Ovary (tissue), 9 donors: ENCODE results near the gene SLC2A10. TPM values are rescaled to one million over a fixed set of nuclear protein-coding genes. Genes with fewer than 3 reads are reported as not detected.

ENCODE experiments used
- DNase-seq, 5 donors: peaks; one replicate each; pipeline ENCODE4 v3.0.0-alpha.2; 2019 to 2020
- H3K27ac ChIP-seq, 2 donors: fragments of 200-600 bp; one replicate each; pipeline versions ENCODE4 v1.5.1 to v1.8.0; 2019 to 2022
- H3K27me3 ChIP-seq: fragments of 200-600 bp; one replicate; pipeline ENCODE4 v1.8.0; 2022
- H3K36me3 ChIP-seq: fragments of 200-600 bp; sonication (generic); one replicate; pipeline ENCODE4 v1.5.1; 2019
- H3K4me1 ChIP-seq: one replicate; pipeline ENCODE4 v1.8.1; 2013; ENCODE audit warnings: mild to moderate bottlenecking, moderate library complexity; ENCODE audit not compliant: insufficient read depth
- H3K4me3 ChIP-seq: fragments of 200-600 bp; sonication (generic); one replicate; pipeline ENCODE4 v1.5.1; 2017
- H3K9me3 ChIP-seq, 2 donors: fragments of 200-600 bp in 1 of 2; sonication (generic) in 1 of 2; one replicate each; pipeline versions ENCODE4 v1.5.1 to v1.8.1; 2013 to 2019; ENCODE audit warnings: mild to moderate bottlenecking in 1 of 2, moderate library complexity in 1 of 2
- CTCF ChIP-seq, 3 donors: fragments of 450-650 bp in 2 of 3; fragments of 200-600 bp in 1 of 3; IDR thresholded peaks; one replicate each; pipeline versions ENCODE4 v1.5.1 to v1.8.0; 2016 to 2022; ENCODE audit warnings: antibody characterized with exemption in 3 of 3, mild to moderate bottlenecking in 1 of 3
- EP300 ChIP-seq: sonication (generic); formaldehyde crosslinking; IDR thresholded peaks from one replicate; pipeline ENCODE4 v1.6.1; 2017; ENCODE audit warnings: antibody characterized with exemption
- POLR2A ChIP-seq: fragments of 450-650 bp; IDR thresholded peaks from one replicate; pipeline ENCODE4 v1.6.1; 2017; ENCODE audit warnings: antibody characterized with exemption, mild to moderate bottlenecking, moderate library complexity
- WGBS, 3 donors: extraction: QIAGEN DNeasy Blood & Tissue Kit in 1 of 3; methylation state at CpG; one replicate each; pipeline versions ENCODE4 v1.1.5 to v1.1.7; 2013 to 2017; 5-methylcytosine and 5-hydroxymethylcytosine counted together
- intact Hi-C, 4 donors: fragments of 100-400 bp; cut with DNase I; formaldehyde crosslinking; loops; one replicate each; pipeline versions ENCODE4 v1.11.0 to v1.15.1; 2022 to 2023
- polyA plus RNA-seq, 2 donors: library from polyadenylated mRNA; stranded (reverse); fragments of 200-250 nt in 1 of 2; fragments of 350-450 nt in 1 of 2; fragmentation: Illumina TruSeq in 1 of 2; extraction: RNeasy Lipid Tissue Mini Kit (QIAGEN cat#74804) in 1 of 2; gene quantifications; one replicate each; pipeline ENCODE4 v1.2.3, GENCODE V29; 2013 to 2014
- total RNA-seq, 7 donors: library from RNA; depleted of rRNA in 2 of 7; stranded (reverse); fragments of >200 nt in 2 of 7; fragmentation: NEBNext Ultra II Directional in 3 of 7; extraction: Animal tissue kit (Norgen Biotek cat#: 25700) in 3 of 7; gene quantifications; one replicate each; pipeline versions ENCODE4 v1.1.0 to v1.2.4, GENCODE V29; 2016 to 2023
- donor health status: DM: no; HTN: no; CAD: no; lungs with moderate emphysema.
- donor health status: DM: no; HTN: no; CAD: no.
- donor health status: Bipolar disorder and iron deficiency.
- donor health status: DM: yes; HTN: yes; CAD: no.
- donor health status: DM: no; HTN: no; CAD: no.
- donor health status: DM: yes; HTN: yes; CAD: no.

Gene SLC2A10
- total and polyA plus RNA-seq, 9 donors, result 7.3 to 27.7 (median 15.1) TPM

DNA sequence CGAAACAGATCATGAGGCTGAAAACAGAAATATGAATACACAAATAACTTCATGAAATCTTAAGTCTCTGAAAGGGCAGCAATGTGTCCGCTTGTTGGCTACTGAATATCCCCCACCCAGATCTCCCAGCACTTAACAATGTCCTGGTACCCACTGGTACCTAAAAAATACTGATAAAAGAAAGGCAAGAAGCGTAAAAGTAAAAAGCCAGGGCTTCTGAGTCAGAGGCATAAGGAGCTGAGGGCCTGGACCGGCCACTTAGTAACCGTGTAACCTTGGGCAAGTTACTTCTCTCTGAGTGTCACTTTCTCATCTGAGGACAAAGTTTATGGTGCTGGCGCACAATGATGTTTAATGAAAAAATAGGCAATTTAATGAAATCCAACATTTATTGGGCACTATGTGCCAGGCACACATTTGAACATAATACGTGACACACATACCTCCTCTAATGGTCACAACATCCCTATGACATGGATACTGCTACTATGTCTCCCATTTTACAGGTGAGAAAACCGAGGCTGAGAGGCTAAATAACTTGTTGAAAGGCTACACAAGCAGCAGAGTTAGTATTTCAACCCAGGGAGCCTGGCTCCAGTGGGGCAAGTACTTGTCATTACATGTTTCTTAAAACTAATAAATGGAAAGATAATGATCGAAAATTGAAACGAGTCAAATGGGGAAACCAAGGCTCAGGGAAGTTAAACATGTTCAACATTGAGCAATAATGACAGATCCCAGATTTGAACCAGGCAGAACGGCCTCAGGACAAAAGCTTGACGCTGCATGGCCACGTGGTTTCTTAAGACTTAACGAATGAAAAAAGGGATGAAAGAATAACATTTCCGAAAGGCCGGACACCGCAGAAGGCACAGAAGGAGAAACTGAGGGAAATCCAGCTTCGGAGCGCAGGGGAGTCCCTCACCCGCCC is 21.0 kb upstream of the SLC2A10 start:
- TF ChIP-seq EP300, result no peak
- TF ChIP-seq POLR2A, result no peak
- no peak for TF ChIP-seq CTCF (IDR thresholded peaks at IDR 0.05)
- H3K27me3 ChIP-seq, result no peaks in the 10 kb centered on the region
- H3K36me3 ChIP-seq, result no peaks in the 10 kb centered on the region
- 6 to 10% (median 6%) methylated on average over 20 of the region's 20 CpGs for WGBS, 3 donors
- peak overlapping the region; percentile 99 for H3K4me3 ChIP-seq
- intact Hi-C loops, result no loop called here
- peaks cover 4% of the 10 kb centered on the region for H3K4me1 ChIP-seq
- no peak for DNase-seq
- H3K9me3 ChIP-seq, result no peaks in the 10 kb centered on the region
- H3K27ac ChIP-seq, result peak overlapping the region; percentile 76 to 85

DNA sequence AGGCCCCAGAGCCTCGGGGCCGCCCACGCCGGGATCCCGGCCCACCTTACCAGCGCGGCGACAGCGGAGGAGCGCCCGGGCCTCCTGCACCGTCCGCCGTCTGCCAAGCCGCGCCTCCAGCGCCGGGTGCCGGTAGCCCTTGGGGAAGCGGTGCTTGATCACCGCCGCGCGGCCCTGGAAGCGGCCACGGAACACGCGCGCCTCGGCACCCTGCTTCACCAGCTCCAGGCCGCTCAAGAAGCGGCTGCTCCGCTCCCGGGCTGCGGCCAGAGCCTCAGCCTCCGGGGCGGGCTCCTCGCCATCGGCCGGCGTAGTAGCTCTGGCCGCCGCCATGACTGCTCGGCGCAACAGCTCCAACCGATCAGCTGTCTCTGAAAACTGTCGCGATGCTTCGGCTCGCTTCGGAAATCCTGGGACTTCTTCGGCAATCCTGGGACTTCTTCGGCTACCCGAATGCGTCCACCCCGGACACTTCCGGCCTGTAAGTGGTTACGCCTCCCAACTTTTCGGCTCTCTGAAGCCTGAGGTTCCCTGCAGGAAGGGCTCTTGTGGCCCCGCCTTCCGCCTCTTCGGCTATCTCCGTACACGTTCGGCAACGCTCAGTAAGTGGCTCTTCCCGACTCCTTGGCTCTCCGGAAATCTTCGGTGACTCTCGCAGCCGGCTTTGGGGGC is 20.2 kb upstream of the SLC2A10 start, which contains the start of gene TP53RK:
Gene TP53RK, minus strand, starts transcription at position 363 of the 672 bp plus-strand sequence. Its CDS starts 30 bp downstream, at position 333.
- H3K4me1 ChIP-seq, result peaks cover 3% of the 10 kb centered on the region
- H3K27me3 ChIP-seq, result no peaks in the 10 kb centered on the region
- no peaks in the 10 kb centered on the region for H3K36me3 ChIP-seq
- H3K9me3 ChIP-seq, result no peaks in the 10 kb centered on the region
- 0 to 1% (median 0%) methylated on average over 49 to 71 of the region's 71 CpGs for WGBS, 3 donors
- intact Hi-C loops, result no loop called here
- TF ChIP-seq CTCF (IDR thresholded peaks at IDR 0.05) (peak in 2 of 3 donors; percentile 64), POLR2A (peak; percentile 81), EP300 (no peak)
- peak within 1 kb of the TSS; percentile 76 to 85 for H3K27ac ChIP-seq
- peak within 1 kb of the TSS; percentile 99 for H3K4me3 ChIP-seq
- peak; percentile 99 for DNase-seq

- H3K27ac ChIP-seq, result peak overlapping the region in 1 of 2 donors; percentile 63
- H3K27me3 ChIP-seq, result no peaks in the 10 kb centered on the region
- H3K9me3 ChIP-seq, result no peaks in the 10 kb centered on the region
- TF ChIP-seq EP300, result no peak
- TF ChIP-seq CTCF (IDR thresholded peaks at IDR 0.05), result no peak
- no peak for TF ChIP-seq POLR2A
- no peaks in the 10 kb centered on the region for H3K36me3 ChIP-seq
- DNase-seq, result no peak
- peaks cover 3% of the 10 kb centered on the region for H3K4me1 ChIP-seq
- intact Hi-C loops, result no loop called here
- peak overlapping the region; percentile 33 for H3K4me3 ChIP-seq
- 0% methylated on average over 12 of the region's 12 CpGs for WGBS, 3 donors
These were observed 19.7 kb upstream of the SLC2A10 start for GRCh38 chr20:46689754-46690085.

DNA sequence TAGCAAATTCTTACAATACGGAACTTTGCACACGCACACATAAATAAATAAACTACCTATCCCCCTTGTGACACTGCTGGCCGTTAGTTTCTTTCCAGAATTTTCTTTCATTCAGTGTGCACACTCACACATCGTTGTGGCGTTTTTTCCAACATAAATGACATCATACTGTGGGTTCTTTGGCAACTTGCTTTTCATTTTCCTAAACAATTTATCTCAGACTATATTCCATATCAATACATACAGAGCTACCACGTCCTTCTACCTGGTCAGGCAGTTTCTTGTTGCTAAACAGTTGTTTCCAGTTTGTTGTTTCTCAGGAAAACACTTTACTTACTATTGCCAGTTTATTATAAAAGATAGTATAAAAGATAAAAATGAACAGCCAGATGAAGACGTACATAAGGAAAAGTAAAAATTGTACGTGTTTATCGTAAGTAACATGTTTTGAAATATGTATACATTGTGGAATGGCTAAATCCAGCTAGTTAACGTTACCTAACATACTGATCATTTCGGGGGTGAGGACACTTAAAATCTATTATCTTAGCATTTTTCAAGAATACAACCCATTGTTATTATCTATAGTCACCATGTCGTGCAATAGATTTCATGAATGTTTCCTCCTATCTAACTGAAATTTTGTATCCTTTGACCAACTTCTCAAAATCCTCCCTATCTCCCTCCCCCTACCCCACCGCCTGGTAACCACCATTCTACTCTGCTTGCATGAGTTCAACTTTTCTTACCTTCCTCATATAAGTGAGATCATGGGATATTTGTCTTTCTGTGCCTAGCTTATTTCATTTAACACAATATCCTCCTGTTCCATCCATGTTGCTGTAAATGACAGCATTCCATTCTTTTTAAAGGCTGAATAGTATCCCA is 19.0 kb upstream of the SLC2A10 start:
- DNase-seq, result no peak
- peaks cover 3% of the 10 kb centered on the region for H3K4me1 ChIP-seq
- H3K9me3 ChIP-seq, result no peaks in the 10 kb centered on the region
- H3K4me3 ChIP-seq, result peak overlapping the region; percentile 33
- H3K36me3 ChIP-seq, result no peaks in the 10 kb centered on the region
- WGBS, 3 donors, result 45 to 50% (median 48%) methylated on average over 13 of the region's 13 CpGs
- TF ChIP-seq CTCF (IDR thresholded peaks at IDR 0.05) (no peak), POLR2A (no peak), EP300 (no peak)
- no peak overlapping the region for H3K27ac ChIP-seq
- intact Hi-C loops, result no loop called here
- H3K27me3 ChIP-seq, result no peaks in the 10 kb centered on the region
